ENCODE measurements around the gene VPS54.
"Not testable (repeated sequence)": the region's sequence is repeated elsewhere in the genome, so short reads cannot be mapped to it uniquely, and the experiment has no call there.

The VPS54 gene

GRCh38 chr2:63851691-63852311 lies 167.4 kb downstream of the VPS54 start:
- TF ChIP-seq CTCF (IDR thresholded peaks at IDR 0.05; ENCODE audit: unreplicated experiment in 3 of 3): no peak
- peaks cover 18% of the 10 kb centered on the region for H3K36me3 Mint-ChIP-seq (ENCODE audit: low read depth)
- no peaks in the 10 kb centered on the region for H3K9me3 Mint-ChIP-seq
- H3K4me1 Mint-ChIP-seq: peaks cover 50% of the 10 kb centered on the region
- no peaks in the 10 kb centered on the region for H3K27me3 Mint-ChIP-seq (ENCODE audit: low read depth)
- no peak overlapping the region for H3K27ac Mint-ChIP-seq
- H3K4me3 Mint-ChIP-seq: no peak overlapping the region

GRCh38 chr2:63850649-63851048 lies 168.6 kb downstream of the VPS54 start:
- Mint-ChIP-seq H3K4me3 (no peak overlapping the region), H3K4me1 (peaks cover 61% of the 10 kb centered on the region), H3K27me3 (ENCODE audit: low read depth) (no peaks in the 10 kb centered on the region), H3K9me3 (no peaks in the 10 kb centered on the region), H3K27ac (no peak overlapping the region), H3K36me3 (ENCODE audit: low read depth) (peaks cover 11% of the 10 kb centered on the region)
- no peak for TF ChIP-seq CTCF (IDR thresholded peaks at IDR 0.05; ENCODE audit: unreplicated experiment in 3 of 3)

- H3K4me1 Mint-ChIP-seq: peaks cover 65% of the 10 kb centered on the region
- no peaks in the 10 kb centered on the region for H3K27me3 Mint-ChIP-seq (ENCODE audit: low read depth)
- H3K27ac Mint-ChIP-seq: no peak overlapping the region
- TF ChIP-seq CTCF (IDR thresholded peaks at IDR 0.05; ENCODE audit: unreplicated experiment in 3 of 3): no peak
- H3K36me3 Mint-ChIP-seq (ENCODE audit: low read depth): peaks cover 13% of the 10 kb centered on the region
- H3K4me3 Mint-ChIP-seq: no peak overlapping the region
- no peaks in the 10 kb centered on the region for H3K9me3 Mint-ChIP-seq
Measured at GRCh38 chr2:63850204-63850571, 169.0 kb downstream of the VPS54 start.

- Mint-ChIP-seq H3K4me1 (peaks cover 67% of the 10 kb centered on the region), H3K4me3 (no peak overlapping the region), H3K27ac (peak overlapping the region; percentile 20 to 77 (median 55))
Measured at GRCh38 chr2:63849381-63850203, 169.6 kb downstream of the VPS54 start.

GRCh38 chr2:63847571-63847970 lies 171.7 kb downstream of the VPS54 start:
- H3K27ac Mint-ChIP-seq: peak overlapping the region in 2 of 3 experiments; percentile 34 to 79
- H3K36me3 Mint-ChIP-seq (ENCODE audit: low read depth); H3K4me3 Mint-ChIP-seq; H3K27me3 Mint-ChIP-seq (ENCODE audit: low read depth); H3K9me3 Mint-ChIP-seq: not testable (repeated sequence)
- peaks cover 68% of the 10 kb centered on the region for H3K4me1 Mint-ChIP-seq

More at GRCh38 chr2:63849381-63850203, 169.6 kb downstream of the VPS54 start:
- Mint-ChIP-seq H3K36me3 (ENCODE audit: low read depth) (peaks cover 9% of the 10 kb centered on the region), H3K27me3 (ENCODE audit: low read depth) (no peaks in the 10 kb centered on the region), H3K9me3 (no peaks in the 10 kb centered on the region)
- no peak for TF ChIP-seq CTCF (IDR thresholded peaks at IDR 0.05; ENCODE audit: unreplicated experiment in 3 of 3)

GRCh38 chr2:63846487-63846886 lies 172.7 kb downstream of the VPS54 start:
- H3K4me3 Mint-ChIP-seq: peak overlapping the region in 2 of 3 experiments; percentile 17 to 50
- H3K27me3 Mint-ChIP-seq (ENCODE audit: low read depth): no peaks in the 10 kb centered on the region
- no peak for TF ChIP-seq CTCF (IDR thresholded peaks at IDR 0.05; ENCODE audit: unreplicated experiment in 3 of 3)
- H3K27ac Mint-ChIP-seq: peak overlapping the region in 2 of 3 experiments; percentile 56 to 73
- peaks cover 71% of the 10 kb centered on the region for H3K4me1 Mint-ChIP-seq
- H3K9me3 Mint-ChIP-seq: no peaks in the 10 kb centered on the region
- peaks cover 9% of the 10 kb centered on the region for H3K36me3 Mint-ChIP-seq (ENCODE audit: low read depth)

Measured in nephron (organoid).